Sciatic nerve (tissue), 2 donors: ENCODE data around the gene TFF1. TPM values are rescaled to one million over a fixed set of nuclear protein-coding genes. Genes with fewer than 3 reads are reported as not detected.

Source experiments
- ATAC-seq: fragments of 200-7000 bp; cut with Tn5 transposase; one replicate; pipeline ENCODE4 v1.9.1; 2020; ENCODE audit warnings: mild to moderate bottlenecking, moderate library complexity
- DNase-seq: peaks from one replicate; pipeline ENCODE4 v3.0.0-alpha.2; 2020; ENCODE audit warnings: low spot score
- intact Hi-C: fragments of 100-400 bp; cut with DNase I; formaldehyde crosslinking; loops from one replicate; pipeline ENCODE4 v1.14.2; 2022
- total RNA-seq: library from RNA; stranded (reverse); fragmentation: NEBNext Ultra II Directional; extraction: Animal tissue kit (Norgen Biotek cat#: 25700); gene quantifications from one replicate; pipeline ENCODE4 v1.2.1, GENCODE V29; 2021
- donor health status: DM: no; HTN: no; CAD: no.
- donor health status: DM: no; HTN: no; CAD: no.

Gene TFF1
- total RNA-seq, 1 donor from 2014 or later: not detected

DNA sequence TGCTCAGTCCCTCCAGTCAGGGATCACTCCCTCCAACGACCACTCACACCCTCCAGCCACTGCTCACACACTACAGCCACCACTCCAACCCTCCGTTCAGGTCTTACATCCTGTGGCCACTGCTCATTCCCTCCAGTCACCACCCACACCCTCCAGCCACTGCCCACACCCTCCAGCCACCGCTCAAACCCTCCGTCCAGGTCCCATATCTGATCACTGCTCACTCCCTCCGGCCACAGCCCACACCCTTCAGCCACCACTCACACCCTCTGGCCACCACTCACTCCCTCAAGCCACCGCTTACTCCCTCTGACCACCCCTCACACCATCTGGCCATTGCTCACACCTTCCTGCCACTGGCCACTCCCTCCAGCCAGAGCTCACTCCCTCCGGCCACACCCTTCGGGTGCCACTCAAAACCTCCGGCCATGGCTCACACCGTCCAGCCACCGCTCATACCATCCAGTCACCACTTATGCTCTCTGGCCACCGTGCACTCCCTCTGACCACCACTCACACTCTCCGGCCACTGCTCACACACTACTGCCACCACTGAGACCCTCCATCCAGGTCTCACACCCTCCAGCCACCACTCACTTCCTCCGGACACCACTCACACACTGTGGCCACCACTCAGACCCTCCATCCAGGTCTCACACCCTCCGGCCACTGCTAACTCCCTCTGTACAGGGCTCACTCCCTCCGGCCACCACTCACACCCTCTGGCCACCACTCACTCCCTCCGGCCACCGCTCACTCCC, 4.7 kb upstream of the TFF1 start:
- intact Hi-C loops: no loop called here
- DNase-seq (no peak), ATAC-seq (no peak)

DNA sequence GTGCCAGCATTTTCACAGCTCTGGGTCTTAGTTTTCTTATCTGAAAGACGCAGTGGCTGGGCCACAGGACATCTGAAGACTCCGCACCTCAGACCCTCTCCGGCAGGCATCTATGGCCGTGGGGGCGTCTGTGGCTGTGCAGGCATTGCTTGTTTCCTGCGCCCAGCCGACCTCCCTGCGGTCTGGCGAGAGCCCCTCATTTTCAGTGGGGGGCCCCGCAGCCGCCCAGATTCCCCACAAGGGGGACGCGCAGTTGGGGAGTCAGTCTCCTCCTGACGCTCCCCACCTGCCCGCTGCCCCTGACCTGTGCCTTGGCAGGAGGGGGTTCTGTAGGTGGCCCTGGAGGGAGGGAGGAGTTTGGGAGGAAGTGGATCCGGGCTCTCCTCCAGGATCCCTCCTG, 3.5 kb upstream of the TFF1 start:
- ATAC-seq (no peak), DNase-seq (no peak)
- intact Hi-C loops: no loop called here

DNA sequence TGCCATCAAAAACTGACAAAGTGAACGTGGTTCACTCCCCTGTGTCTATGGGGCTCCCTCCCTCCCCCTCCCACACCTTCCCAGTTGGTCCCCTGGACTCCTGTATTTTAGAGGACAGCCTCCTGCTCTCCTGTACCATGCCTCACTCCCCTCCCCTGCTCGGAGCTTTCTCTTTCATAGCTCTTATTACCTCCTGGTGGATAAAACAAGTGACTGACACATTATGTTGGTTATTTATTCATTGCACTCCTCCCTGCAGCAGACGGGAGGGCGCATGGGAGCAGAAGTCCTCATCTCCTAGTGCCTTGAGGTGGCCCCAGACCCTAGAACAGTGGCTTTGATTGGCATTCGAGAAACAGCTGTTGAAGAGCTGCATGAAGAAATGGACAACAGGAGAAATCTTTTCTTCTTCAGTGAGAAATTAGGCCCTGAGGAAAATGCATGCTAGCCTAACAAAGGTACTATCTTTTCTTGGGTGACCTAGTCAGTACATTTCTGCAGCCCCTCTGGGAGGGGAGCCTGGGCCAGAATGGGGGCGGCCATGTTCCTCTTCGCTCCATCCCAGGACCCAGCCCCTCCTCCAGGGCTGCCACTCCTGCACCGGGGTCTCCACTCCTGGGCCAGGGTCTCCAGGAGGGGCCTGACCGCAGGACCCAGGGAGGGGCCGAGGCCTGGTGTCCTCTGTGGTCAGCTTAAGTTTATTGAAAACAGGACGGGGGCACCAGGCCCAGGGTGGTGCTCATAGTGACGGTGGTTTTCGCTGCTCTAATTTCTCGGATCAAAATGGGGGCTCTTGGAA, 1.2 kb upstream of the TFF1 start:
- intact Hi-C loops: no loop called here
- DNase-seq (no peak), ATAC-seq (no peak)

DNA sequence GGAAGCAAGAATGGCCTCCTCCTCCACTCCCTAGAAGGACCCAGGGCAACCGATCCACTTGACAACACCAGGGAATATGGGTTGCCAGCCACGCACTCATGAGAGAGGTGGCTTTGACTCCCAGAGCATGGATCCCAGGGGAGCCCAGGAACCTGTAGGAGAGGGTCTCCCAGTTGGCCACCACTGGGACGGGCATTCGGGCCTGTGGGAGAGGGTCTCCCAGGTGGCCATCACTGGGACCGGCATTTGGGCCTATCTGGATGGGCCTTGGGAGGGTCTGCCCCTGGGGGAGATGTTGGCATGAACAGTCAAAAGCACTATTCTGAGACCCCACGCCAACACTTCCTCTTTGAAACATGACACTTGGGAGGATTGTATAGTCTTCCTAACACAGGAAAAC, 565 bp downstream of the TFF1 start:
- ATAC-seq (no peak), DNase-seq (no peak)
- intact Hi-C loops: no loop called here

DNA sequence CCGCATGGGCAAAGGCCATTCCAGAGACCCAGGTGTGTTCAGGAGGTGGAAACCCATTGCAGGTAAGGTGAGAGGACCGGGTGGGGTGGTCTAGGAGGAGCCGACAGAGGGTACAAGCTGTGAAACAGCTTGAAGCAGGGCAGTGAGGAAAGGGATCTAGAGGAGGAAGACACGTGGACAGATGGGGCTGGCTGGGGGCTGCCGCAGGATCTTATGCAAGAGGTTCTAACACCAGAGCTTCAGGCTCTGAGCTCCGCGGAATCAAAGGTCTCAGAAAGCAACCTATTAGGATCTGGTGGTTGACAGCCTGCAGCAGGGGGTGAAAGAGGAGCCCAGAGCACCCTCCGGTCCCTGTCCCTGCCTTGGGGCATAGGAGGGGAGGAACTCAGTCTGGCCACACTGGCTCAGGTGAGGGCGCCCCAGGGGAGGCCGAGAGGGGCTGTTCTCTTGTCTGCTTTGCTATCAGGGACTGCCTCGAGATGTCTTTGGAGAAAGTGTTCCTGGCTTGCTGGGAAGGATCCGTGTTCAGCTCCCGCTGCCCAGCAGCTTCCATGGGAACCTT, 1.9 kb downstream of the TFF1 start:
- DNase-seq (no peak), ATAC-seq (no peak)
- intact Hi-C loops: no loop called here

DNA sequence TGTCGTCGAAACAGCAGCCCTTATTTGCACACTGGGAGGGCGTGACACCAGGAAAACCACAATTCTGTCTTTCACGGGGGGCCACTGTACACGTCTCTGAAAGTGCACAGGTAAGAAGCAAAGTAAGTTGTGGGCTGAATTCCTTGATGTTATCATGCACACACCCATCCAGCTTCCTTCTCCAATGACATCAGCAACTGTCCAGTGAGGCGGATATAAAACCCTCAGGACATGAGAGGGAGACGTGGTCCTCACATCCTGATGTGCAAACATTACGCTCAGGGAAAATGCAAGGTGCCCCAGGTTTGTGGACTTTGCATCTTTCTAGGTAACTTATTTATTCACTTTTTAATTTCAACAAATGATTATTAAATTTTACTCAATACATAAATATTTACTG, 3.0 kb downstream of the TFF1 start:
- ATAC-seq (no peak), DNase-seq (no peak)
- intact Hi-C loops: no loop called here

DNA sequence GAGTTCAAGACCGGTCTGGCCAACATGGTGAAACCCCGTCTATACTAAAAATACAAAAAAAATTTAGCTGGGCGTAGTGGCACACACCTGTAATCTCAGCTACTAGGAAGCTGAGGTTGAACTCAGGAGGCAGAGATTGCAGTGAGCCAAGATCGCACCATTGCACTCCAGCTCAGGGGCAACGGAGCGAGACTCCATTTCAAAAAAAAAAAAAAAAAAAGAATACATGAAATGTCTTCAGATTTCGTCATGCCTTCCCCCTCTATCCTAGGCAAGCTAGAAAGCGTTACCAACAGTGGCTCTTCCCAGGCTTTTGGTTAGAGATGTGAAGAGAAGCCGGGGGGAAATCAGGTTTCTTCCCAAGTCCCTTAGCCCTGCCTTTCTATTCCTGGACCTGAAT, 3.6 kb downstream of the TFF1 start:
- ATAC-seq (no peak), DNase-seq (no peak)
- intact Hi-C loops: no loop called here

DNA sequence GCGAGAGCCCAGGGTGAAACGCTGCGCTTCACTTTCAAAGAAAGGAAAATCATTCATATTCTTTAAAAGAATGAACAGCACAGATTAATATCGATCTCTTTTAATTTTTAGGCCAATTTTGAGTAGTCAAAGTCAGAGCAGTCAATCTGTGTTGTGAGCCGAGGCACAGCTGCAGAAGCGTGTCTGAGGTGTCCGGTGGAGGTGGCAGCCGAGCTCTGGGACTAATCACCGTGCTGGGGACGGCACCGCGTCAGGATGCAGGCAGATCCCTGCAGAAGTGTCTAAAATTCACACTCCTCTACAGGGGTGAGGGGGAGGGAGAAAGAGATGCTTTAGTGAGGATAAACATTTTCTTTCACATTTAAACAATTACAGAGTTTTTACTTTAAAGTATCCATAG, 4.1 kb downstream of the TFF1 start:
- intact Hi-C loops: no loop called here
- ATAC-seq: no peak
- no peak for DNase-seq

DNA sequence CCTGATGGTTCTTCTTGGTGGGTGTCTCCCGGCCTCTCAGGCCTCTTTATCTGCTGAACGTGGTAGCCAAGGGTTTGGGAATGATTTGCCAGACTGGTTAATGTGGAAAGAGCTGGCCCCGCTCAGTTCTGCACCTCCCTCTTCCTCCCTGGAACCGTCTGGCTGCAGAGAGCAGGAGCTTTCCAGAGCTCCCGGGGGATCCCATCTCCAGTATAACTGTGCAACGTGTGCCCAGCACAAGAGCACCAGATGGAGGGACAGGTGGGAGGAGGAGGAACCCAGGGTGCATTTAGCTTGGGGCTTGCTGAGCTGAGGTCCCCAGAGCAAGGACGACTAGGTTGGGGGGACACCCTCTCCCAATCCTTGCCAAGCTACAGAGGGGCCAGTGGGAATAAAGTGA, 5.0 kb downstream of the TFF1 start:
- DNase-seq: no peak
- intact Hi-C loops: no loop called here
- ATAC-seq: no peak

DNA sequence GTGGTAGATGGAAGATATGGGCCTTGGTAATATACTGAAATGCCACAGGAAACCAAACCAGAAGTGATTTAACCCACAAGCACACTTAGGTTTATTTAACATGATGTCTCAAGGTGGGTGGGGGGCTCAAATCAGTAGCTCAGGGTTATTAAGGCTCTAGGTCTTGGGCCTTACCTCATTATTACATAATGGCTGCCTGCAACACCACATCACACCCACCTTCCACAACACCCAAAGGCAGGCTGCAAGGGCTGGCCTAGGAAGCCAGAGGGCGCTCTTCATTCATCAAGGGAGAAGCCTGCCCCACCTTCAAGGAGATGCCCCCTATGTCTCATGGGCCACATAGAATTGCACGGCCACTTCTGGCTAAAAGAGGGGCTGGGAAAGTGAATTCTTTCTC, 6.0 kb downstream of the TFF1 start:
- intact Hi-C loops: no loop called here
- ATAC-seq (no peak), DNase-seq (no peak)

DNA sequence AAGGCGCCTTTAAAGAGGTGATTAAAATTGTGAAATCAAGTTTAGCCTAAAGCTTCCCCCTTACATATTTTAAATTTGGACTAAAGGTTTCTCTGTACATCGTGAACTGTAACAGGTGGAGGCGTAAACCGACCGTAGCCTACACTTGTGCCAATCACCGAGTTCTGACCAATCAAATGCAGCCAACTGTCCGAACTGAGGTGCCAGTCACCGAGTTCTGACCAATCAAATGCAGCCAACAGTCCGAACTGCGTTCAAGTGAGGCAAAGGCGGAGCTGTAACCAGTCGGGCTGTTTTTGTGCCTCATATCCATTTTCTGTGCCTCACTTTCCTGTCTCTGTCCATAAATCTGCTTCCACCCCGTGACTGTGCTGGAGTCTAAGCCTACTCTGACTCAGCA, 7.4 kb downstream of the TFF1 start:
- DNase-seq: no peak
- ATAC-seq: no peak
- intact Hi-C loops: no loop called here

DNA sequence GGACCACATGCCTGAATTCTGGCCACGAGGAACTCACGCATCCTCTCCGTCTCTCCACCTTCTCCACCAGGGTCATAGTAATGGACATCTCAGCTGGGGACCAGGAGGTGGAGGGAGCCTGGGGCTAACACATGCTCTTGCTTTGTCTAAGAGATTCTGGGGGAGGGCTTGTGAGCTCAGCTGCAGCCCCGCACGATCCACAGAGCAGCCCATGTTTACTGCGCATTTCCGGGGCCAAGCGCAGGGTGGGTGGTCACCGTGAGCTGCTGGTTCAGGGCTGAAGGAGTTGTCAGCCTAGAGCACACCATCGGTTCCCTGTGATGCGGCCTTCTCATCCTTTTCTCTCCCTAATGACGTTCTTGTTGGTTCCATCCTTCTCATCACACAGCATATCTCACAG, 8.1 kb downstream of the TFF1 start:
- ATAC-seq: no peak
- DNase-seq: no peak
- intact Hi-C loops: no loop called here

DNA sequence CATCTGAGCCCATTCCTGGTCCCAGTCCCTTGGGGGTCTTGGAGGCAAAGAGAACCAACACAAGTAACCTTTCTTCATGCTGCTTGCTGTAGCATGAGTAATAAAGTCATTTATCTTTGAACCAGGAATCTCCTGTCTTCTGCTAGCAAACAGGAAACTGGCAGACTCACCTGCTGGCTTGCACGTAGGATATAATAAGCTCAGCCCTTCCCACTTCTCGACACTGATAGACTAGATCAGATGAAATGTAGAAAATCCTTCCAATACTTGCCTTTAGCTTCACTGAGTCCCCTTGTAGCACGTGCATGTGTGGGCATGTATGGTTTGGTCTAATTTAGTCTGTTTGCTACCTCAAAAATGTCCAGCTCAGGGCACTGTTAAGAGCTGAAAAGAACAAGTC, 9.0 kb downstream of the TFF1 start:
- no peak for DNase-seq
- intact Hi-C loops: no loop called here
- no peak for ATAC-seq

DNA sequence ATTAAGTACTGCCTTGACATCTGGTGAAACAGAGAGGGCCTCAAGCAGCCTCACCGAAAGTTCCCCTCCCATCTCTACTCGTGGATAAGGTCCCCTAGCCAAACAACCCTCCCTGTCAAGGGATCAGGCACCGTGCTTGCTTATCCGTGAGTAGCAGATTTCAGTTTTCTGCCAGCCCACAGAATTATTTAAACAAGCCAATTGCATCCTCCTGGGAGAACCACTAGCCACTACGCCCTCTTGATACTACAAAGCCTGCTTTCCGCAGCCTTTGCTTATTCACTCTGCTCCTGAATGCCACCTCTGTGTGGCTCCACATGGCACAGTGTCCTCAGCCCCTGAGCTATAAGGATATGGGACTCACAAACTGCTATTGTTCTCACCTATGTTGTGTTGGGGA, 9.7 kb downstream of the TFF1 start:
- DNase-seq (no peak), ATAC-seq (no peak)
- intact Hi-C loops: no loop called here

DNA sequence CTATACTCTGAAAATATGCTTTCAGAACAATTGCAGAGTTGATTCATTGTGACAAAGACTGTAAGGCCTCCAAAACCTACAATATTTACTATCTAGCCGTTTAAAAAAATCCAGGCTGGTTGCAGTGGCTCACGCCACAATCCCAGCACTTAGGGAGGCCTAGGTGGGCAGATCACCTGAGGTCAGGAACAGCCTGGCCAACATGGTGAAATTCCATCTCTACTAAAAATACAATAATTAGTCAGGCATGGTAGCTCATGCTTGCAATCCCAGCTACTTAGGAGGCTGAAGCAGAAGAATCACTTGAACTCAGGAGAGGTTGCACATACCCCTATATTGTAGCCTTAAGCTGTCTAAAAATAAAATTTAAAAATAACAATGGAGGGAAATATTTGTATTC, 10.3 kb downstream of the TFF1 start:
- DNase-seq (no peak), ATAC-seq (no peak)
- intact Hi-C loops: no loop called here

DNA sequence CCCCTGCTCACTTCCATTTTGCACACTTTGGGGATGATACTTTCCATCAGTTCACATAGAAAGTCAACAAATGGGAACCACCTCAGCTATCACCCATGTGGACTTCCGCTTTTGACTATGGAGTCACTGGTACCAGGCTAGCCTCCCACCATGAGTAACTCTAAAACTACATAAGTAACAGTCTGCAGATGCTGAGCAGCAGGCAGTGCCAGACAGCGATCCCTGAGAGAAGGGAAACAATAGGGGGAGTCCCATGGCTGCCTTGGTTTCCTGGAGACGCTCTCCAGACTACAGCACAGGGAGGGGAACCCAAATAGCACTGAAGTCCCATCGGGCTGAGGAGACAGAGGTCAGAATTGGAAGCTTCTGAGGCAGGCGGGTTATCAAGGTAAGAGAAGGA, 12.7 kb downstream of the TFF1 start:
- intact Hi-C loops: no loop called here
- no peak for ATAC-seq
- peak; percentile 25 for DNase-seq

DNA sequence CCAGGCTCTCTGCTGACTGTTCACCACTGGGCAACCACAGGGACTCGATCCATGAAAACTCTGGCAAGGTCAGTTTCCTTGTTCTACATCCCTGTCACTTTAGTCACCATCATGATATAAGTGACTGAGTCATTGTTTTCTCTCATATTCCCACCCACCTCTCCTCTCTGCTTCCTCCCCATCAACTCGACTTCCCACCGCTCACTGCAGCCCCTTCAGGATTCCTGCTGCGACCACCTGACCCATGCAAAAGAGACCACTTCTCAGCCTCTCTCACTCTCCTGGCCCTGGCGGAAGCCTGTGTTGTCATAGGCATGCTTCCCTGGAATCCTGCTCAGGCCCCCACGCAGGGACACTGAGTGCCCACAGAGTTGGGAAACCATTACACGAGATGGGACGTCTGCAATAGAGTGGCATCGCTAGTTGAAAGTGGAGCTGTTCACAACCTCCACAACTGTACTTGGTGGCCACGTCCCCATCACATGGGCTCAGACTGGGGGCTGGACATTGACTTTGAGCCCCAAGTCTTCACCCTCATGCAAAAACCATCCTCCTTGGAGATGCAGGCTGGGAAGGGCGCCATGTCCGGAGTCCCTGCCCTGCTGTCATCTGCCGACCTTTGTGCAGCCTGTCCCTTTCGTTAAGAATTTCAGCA, 13.8 kb downstream of the TFF1 start:
- DNase-seq (peak; percentile 35), ATAC-seq (no peak)
- intact Hi-C loops: no loop called here

DNA sequence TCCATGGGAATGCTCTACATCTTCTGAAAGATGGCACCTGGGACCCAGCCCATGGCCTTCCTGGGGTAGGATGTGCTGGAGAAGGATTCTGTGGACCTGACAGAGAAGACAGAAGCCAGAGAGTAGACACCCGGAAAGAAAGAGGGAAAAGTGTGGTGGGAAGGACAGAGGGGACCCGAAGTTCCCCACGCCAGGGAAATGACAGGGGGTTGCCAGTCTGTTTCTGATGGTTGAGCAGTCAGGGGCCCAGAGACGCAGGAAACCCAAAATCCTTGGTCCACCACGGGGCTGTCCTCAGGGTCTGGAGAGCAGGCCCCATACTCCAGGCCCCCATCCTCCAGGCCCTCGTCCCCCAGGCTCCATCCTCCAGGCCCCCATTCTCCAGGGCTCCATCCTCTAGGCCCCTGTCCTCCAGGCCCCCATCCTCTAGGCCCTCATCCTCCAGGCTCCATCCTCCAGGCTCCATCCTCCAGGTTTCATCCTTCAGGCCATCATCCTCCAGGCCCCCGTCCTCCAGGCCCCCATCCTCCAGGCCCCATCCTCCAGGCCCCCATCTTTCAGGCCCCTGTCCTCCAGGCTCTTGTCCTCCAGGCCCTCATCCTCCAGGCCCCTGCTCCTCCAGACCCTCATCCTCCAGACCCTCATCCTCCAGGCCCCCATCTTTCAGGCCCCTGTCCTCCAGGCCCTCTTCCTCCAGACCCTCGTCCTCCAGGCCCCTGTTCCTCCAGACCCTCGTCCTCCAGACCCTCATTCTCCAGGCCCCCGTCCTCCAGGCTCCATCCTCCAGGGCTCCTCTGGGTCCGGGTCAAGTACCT, 14.5 kb downstream of the TFF1 start:
- intact Hi-C loops: no loop called here
- DNase-seq (peak; percentile 32), ATAC-seq (no peak)

DNA sequence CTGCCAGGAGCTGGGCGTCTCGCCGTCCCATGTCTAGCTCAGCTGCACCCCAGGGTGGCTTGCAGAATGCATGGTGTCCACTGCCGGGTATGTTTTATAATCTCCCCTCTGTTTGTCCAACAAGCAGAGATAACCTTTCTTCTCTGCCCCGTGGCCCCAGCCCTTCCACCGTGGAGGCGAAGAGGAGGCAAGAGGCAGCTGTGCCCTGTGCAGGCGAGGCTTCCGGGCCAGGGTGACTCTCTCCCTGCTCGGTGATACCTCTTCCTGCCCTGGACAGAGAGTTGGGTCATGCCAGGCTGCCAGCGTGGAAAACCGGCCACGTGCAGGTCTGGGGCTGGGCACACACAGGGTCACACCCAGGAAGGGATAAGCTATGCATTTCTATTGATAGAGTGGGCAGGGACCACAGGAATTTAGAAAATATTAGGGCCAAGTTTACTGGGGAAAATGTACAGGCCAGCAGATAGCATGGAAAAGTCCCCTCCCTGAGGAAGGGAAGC, 15.4 kb downstream of the TFF1 start, which contains the start of gene TFF2:
TFF2 (minus strand) TSS at position 68 of the 500 bp plus-strand sequence; CDS start at position 31, 37 bp downstream.
- peak; percentile 37 for DNase-seq
- ATAC-seq: no peak
- intact Hi-C loops: no loop called here
